Medulla oblongata (tissue), 1 donor: ENCODE results near the gene AFM.

Source experiments
- DNase-seq: peaks from one replicate; pipeline ENCODE4 v3.0.0-alpha.2; 2015; ENCODE audit errors: extremely low spot score

AFM gene

DNA sequence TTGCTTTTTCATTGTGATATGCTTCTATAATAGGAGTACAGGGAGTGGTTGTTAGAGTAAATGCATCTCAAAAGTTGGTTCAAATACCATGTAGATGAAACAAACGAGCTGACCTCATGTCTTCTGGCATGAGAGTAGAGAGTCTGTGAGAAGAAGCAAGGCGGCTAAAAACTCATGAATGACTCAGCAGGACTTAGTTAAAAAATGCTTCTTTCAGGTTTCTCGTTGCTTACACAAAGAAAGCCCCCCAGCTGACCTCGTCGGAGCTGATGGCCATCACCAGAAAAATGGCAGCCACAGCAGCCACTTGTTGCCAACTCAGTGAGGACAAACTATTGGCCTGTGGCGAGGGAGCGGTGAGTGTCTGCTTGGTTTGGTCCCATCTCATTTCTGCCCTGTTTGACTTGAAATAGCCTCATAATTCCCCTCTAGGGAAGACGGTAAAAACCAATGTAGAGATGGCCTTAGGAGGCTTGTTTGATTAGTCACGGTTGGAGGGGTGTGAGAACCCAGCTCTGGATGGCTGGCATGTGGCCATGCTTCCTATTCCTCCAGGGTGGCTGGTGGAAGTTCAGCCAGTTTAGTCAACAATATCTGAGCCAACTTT is 31.0 kb upstream of the AFM start:
- peak; percentile 6 for DNase-seq

DNA sequence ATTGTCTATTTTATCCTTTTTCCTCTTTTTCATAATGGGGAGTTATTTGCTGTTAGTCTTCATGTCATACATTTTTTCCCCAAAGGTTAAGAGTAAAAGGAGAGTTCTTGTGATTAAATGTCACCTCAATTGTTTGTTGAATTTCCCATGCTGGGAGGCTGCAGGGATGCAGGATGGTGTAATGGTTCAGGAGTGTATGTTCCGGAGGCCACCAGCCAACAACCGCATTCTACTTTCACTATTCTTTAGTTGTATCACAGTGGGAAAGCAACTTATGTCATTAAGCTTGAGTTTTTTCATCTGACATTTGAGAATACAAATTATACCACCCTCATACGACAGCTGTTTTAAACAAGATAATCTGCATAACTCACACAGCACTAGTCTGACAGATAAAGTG is 30.1 kb upstream of the AFM start:
- DNase-seq: no peak

GRCh38 chr4:73451981-73452747 is 29.4 kb upstream of the AFM start:
- no peak for DNase-seq

- DNase-seq: no peak
Measured at GRCh38 chr4:73452953-73453700, 28.4 kb upstream of the AFM start.

DNA sequence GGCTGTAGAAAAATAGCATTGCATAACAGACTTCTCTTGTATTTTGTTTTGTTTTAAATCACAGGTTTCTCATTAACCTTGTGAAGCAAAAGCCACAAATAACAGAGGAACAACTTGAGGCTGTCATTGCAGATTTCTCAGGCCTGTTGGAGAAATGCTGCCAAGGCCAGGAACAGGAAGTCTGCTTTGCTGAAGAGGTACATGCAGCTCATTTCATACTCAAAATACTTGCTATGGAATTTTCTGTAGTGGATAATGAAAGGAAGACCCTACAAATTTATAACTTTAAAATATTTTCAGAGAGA is 27.9 kb upstream of the AFM start:
- no peak for DNase-seq

DNA sequence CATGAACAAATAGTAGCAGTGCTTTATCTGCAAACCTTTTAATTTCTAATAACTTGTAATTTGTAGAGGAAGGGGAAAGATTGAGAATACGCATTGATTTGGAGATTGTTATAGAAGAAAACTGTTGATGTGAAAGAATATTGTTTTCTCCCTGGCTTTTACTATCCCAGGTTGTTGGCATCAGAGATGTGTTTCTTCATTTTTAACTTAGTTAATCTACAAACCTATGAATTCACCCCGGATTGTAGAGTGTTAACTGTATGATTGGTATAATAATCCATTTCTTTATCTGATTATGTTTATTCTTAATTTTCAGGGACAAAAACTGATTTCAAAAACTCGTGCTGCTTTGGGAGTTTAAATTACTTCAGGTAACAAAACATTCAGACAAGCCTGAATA is 26.6 kb upstream of the AFM start:
- no peak for DNase-seq

- no peak for DNase-seq
Measured at GRCh38 chr4:73456177-73457022, 25.1 kb upstream of the AFM start.

GRCh38 chr4:73458184-73459047 is 23.1 kb upstream of the AFM start:
- no peak for DNase-seq

DNA sequence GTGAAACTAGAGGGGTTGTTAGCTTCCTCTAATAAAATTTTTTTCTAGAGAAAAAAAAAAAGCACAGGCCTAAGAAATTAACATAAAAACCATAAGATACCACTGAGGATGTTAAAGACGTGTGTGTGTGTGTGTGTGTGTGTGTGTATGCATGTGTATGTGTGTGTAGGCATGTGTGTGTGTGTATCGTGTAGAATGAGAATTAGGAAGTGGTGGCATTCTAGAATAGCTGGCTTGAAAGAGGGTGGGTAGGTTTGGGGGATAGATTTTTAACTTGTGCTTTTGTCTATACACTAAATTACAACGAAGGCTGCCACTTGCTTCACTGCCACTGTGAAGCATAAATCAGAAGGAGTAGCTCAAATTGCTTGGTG is 22.5 kb upstream of the AFM start:
- no peak for DNase-seq

GRCh38 chr4:73460913-73461522 is 20.5 kb upstream of the AFM start:
- DNase-seq: no peak

DNA sequence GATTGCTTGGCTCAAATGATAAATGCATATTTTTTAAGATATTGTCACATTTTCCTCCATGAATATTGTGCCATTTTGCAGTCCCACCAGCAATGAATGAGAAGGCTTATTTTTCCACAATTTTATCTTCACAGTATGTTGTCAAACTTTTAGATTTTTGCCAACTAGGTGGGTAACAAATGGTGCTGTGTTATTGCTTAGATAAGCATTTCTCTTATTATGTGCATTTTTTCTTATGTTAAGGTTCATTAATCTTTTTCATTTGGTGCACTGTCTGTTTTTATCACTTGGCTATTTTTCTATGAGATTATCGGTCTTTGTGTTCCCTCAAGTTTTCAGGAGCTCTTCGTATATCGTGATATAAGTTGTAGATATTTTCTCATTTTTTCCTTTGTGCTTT is 13.4 kb upstream of the AFM start:
- no peak for DNase-seq

- DNase-seq: no peak
Measured at GRCh38 chr4:73470728-73471127, 10.8 kb upstream of the AFM start.

GRCh38 chr4:73477176-73477575 is 4.4 kb upstream of the AFM start:
- no peak for DNase-seq

GRCh38 chr4:73479323-73479722 is 2.2 kb upstream of the AFM start:
- DNase-seq: no peak

- no peak for DNase-seq
Measured at GRCh38 chr4:73485085-73485484, 3.5 kb downstream of the AFM start.

- no peak for DNase-seq
Measured at GRCh38 chr4:73485596-73485995, 4.1 kb downstream of the AFM start.

GRCh38 chr4:73486497-73486896 is 5.0 kb downstream of the AFM start:
- DNase-seq: no peak

GRCh38 chr4:73487233-73487632 is 5.7 kb downstream of the AFM start:
- no peak for DNase-seq

DNA sequence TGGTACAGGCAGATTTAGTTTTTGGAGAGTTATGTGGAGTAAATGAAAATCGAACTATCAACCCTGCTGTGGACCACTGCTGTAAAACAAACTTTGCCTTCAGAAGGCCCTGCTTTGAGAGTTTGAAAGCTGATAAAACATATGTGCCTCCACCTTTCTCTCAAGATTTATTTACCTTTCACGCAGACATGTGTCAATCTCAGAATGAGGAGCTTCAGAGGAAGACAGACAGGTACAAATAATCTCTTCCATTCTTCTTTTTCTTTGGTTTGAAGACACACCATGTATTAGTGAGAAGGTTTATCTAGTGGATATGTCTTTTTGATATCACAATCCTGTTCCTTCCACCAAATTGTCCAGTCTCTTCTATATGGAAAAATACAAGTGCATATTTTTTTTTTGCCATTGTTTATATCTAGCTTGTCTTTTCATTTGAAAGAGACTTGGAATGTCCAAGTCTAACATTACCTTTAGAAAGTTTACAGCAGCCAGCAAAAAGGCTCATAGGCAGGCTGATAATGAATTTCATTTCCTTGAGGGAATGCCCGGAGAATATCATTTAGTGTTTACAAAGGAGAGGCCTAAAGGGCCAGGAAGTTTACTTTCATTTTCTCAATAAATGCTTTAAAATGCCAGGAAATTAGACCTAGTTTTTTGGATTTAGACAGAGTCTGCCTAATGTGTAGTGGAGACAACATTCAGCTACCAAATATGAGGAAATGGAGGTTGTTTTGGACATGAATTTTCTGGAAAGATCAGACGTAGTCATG is 18.6 kb downstream of the AFM start:
- no peak for DNase-seq

GRCh38 chr4:73501664-73502265 is 20.2 kb downstream of the AFM start:
- DNase-seq: no peak
